Measurements from ENCODE around the gene SCD5.
A peak's percentile ranks its signal among the peaks of the same experiment; 100 is the strongest.
"Not testable (repeated sequence)": the region's sequence is repeated elsewhere in the genome, so short reads cannot be mapped to it uniquely, and the experiment has no call there.

The SCD5 gene

DNA sequence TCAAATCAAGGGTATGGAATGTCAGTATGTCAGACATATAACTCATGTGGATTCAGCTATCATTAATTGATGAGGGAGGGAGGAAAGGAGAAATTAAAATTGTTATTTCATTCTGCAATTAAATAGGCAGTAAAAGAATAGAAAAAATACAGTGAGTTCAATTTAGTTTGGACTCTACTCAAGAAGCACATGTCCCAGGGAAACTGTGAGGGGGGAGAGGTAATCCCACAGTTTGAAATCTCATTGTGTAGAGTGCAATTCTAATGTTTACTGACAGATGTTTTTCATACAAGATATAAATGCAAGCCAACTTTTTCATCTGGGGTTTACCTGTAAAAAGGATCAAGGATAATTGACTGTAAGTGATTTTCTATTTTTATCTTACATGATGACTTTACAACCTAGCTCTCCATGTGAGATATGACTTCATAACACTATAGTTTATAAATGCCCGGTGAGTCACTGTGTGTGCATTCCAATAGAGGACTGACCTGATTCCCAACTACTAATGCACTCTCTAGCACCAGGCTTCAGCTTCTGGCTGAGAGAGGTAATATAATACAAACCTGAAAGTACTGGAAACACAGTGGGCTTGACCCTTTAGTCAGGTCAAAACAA lies 35.2 kb upstream of the SCD5 start (continued):
- TF ChIP-seq ZNF23 (tag by site-specific recombination; IDR thresholded peaks at IDR 0.05; ENCODE audit: borderline replicate concordance): no peak
- TF ChIP-seq HOXC10 (CRISPR knock-in tag; IDR thresholded peaks at IDR 0.05): no peak
- no peak; the same call in 1 of the 2 replicates for TF ChIP-seq KLF8 (tag by site-specific recombination; IDR thresholded peaks at IDR 0.05)

DNA sequence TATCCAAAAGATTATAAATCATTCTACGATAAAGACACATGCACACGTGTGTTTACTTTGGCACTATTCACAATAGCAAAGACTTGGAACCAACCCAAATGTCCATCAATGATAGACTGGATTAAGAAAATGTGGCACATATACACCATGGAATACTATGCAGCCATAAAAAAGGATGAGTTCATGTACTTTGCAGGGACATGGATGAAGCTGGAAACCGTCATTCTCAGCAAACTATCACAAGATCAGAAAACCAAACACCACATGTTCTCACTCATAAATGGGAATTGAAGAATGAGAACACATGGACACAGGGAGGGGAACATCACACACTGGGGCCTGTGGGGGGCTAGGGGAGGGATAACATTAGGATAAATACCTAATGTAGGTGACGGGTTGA lies 34.5 kb upstream of the SCD5 start:
- H3K4me1 ChIP-seq (ENCODE audit: control insufficient read depth, insufficient read depth, low read length); H3K9me3 ChIP-seq (ENCODE audit: control insufficient read depth, insufficient read depth, low read depth, low read length); POLR2A ChIA-PET; H3K27ac ChIP-seq (ENCODE audit: extremely low read depth, low read depth, low read length); H3K4me3 ChIP-seq (ENCODE audit: low read depth, low read length); CTCF ChIA-PET: not testable (repeated sequence)
- peak; percentile 96 for TF ChIP-seq ZNF146 (tag by site-specific recombination; IDR thresholded peaks at IDR 0.05)
- TF ChIP-seq ZNF280D (tag by site-specific recombination; IDR thresholded peaks at IDR 0.05): 0 out of 2 replicates have a peak, but pooled peaks have one; percentile 78
- H3K36me3 ChIP-seq (ENCODE audit: control insufficient read depth in 2 of 2, insufficient read depth in 1 of 2, low read length in 2 of 2): peaks cover 3 to 36% of the 10 kb centered on the region in 2 experiments; a peak in 2 of 3 replicates

DNA sequence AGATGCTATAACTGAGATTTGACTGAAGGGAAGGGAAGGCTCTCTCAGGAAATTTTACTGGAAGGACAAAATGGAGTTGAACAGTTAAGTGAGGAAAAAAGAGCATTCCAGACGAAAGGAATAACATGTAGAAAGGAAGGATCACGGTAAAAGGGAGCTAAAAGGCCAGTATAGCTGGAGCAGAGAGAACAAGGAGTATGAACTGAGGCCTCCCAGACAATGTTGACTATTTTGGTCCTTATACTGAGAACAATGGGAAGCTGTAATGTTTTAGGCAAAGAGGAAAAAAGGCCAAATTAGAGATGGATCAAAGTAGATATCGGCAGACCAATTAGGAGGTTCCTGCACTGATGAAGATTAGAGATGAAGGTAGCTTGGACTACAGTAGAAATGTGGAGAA lies 26.8 kb upstream of the SCD5 start:
- ChIA-PET POLR2A (no interaction called here), CTCF (no interaction called here)
- Histone ChIP-seq H3K4me1 (ENCODE audit: control insufficient read depth, insufficient read depth, low read length) (no peaks in the 10 kb centered on the region), H3K27ac (ENCODE audit: extremely low read depth, low read depth, low read length) (no peak overlapping the region), H3K36me3 (ENCODE audit: control insufficient read depth in 2 of 2, insufficient read depth in 1 of 2, low read length in 2 of 2) (peaks cover 31 to 81% of the 10 kb centered on the region in 2 experiments), H3K9me3 (ENCODE audit: control insufficient read depth, insufficient read depth, low read depth, low read length) (no peaks in the 10 kb centered on the region), H3K4me3 (ENCODE audit: low read depth, low read length) (no peak overlapping the region)
- TF ChIP-seq ZNF324 (tag by site-specific recombination; IDR thresholded peaks at IDR 0.05): no peak
- no peak for TF ChIP-seq ZNF629 (tag by site-specific recombination; IDR thresholded peaks at IDR 0.05)
- TF ChIP-seq ZNF664 (tag by site-specific recombination; IDR thresholded peaks at IDR 0.05): no peak
- no peak for TF ChIP-seq SCRT1 (tag by site-specific recombination; IDR thresholded peaks at IDR 0.05; ENCODE audit: borderline replicate concordance)
- no peak for TF ChIP-seq ZNF37A (tag by site-specific recombination; IDR thresholded peaks at IDR 0.05)
- TF ChIP-seq ZNF202 (tag by site-specific recombination; IDR thresholded peaks at IDR 0.05; ENCODE audit: borderline replicate concordance): no peak
- TF ChIP-seq RBAK (tag by site-specific recombination; IDR thresholded peaks at IDR 0.05): no peak
- no peak for TF ChIP-seq KLF16 (tag by site-specific recombination; IDR thresholded peaks at IDR 0.05)
- TF ChIP-seq, protein P1, sequence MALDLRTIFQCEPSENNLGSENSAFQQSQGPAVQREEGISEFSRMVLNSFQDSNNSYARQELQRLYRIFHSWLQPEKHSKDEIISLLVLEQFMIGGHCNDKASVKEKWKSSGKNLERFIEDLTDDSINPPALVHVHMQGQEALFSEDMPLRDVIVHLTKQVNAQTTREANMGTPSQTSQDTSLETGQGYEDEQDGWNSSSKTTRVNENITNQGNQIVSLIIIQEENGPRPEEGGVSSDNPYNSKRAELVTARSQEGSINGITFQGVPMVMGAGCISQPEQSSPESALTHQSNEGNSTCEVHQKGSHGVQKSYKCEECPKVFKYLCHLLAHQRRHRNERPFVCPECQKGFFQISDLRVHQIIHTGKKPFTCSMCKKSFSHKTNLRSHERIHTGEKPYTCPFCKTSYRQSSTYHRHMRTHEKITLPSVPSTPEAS (tag by site-specific recombination; IDR thresholded peaks at IDR 0.05): no peak
- TF ChIP-seq ZNF433 (tag by site-specific recombination; IDR thresholded peaks at IDR 0.05; ENCODE audit: low read depth): no peak
- no peak for TF ChIP-seq ZBTB49 (tag by site-specific recombination; IDR thresholded peaks at IDR 0.05; ENCODE audit: low read depth)
- no peak for TF ChIP-seq ZNF777 (tag by site-specific recombination; IDR thresholded peaks at IDR 0.05; ENCODE audit: borderline replicate concordance)
- TF ChIP-seq GLI2 (tag by site-specific recombination; IDR thresholded peaks at IDR 0.05; ENCODE audit: borderline replicate concordance, low read depth): no peak
